IMR-90 (cell line): ENCODE data around the gene DCAF10. TPM values are rescaled to one million over a fixed set of nuclear protein-coding genes. Genes with fewer than 3 reads are reported as not detected.

Experiments used
- ATAC-seq: fragments of 200-7000 bp; cut with Tn5 transposase; 2 replicates; pipeline ENCODE4 v1.9.1; 2020; ENCODE audit warnings: low read depth, mild to moderate bottlenecking, moderate library complexity
- BruUV-seq: library from RNA; stranded (reverse); fragments of 400-500 nt; replicated peaks from 2 replicates; lab custom pipeline; 2021; lab: Mats Ljungman, UMichigan
- CTCF ChIA-PET: fragments of 300-600 bp; formaldehyde crosslinking; extraction: SDS; loops from one replicate; lab custom pipeline; 2021; ENCODE audit warnings: antibody characterized with exemption; lab: Yijun Ruan, JAX
- POLR2A ChIA-PET: fragments of 300-600 bp; sonication (Branson Sonifier 250); formaldehyde crosslinking; loops from one replicate; lab custom pipeline; 2022; ENCODE audit warnings: antibody characterized with exemption; ENCODE audit not compliant: unreplicated experiment; lab: Charles Lee
- DNase-seq: peaks from one replicate; pipeline ENCODE4 v3.0.0; 2013
- H2AFZ ChIP-seq: replicated peaks from 2 replicates; pipeline ENCODE3; 2013; ENCODE audit warnings: low read length, mild to moderate bottlenecking; ENCODE audit not compliant: poor library complexity
- H2AK5ac ChIP-seq: 2 replicates; pipeline ENCODE4 v1.6.1; 2013; ENCODE audit warnings: low read depth, low read length, inconsistent platforms
- H2AK9ac ChIP-seq: replicated peaks from 2 replicates; pipeline ENCODE3; 2013; ENCODE audit warnings: mild to moderate bottlenecking, low read depth, low read length, moderate library complexity; ENCODE audit not compliant: poor library complexity
- H2BK120ac ChIP-seq: 2 replicates; pipeline ENCODE4 v1.6.1; 2013; ENCODE audit warnings: low read depth, low read length, inconsistent platforms
- H2BK15ac ChIP-seq: 3 replicates; pipeline ENCODE4 v1.6.1; 2013; ENCODE audit warnings: low read depth, low read length, inconsistent platforms
- H2BK20ac ChIP-seq: 2 replicates; pipeline ENCODE4 v1.6.1; 2013; ENCODE audit warnings: low read depth, mild to moderate bottlenecking, inconsistent platforms, low read length, moderate library complexity
- H2BK5ac ChIP-seq: 2 replicates; pipeline ENCODE4 v1.6.1; 2013; ENCODE audit warnings: mild to moderate bottlenecking, low read depth, low read length, inconsistent platforms; ENCODE audit not compliant: poor library complexity, severe bottlenecking
- H3K14ac ChIP-seq: replicated peaks from 2 replicates; pipeline ENCODE4 v1.6.1; 2013; ENCODE audit warnings: low read depth, low read length, inconsistent platforms
- H3K18ac ChIP-seq: 2 replicates; pipeline ENCODE4 v1.6.1; 2013; ENCODE audit warnings: low read depth, low read length, control low read depth
- H3K23ac ChIP-seq: 2 replicates; pipeline ENCODE4 v1.6.1; 2013; ENCODE audit warnings: low read depth, low read length, inconsistent platforms
- H3K27ac ChIP-seq: 2 replicates; pipeline ENCODE4 v1.5.1; 2013; ENCODE audit warnings: mild to moderate bottlenecking, control low read depth, low read length; ENCODE audit not compliant: insufficient read depth
- H3K27me3 ChIP-seq: 2 replicates; pipeline ENCODE4 v1.6.1; 2013; ENCODE audit warnings: low read length; ENCODE audit not compliant: control insufficient read depth, insufficient read depth
- H3K36me3 ChIP-seq: 2 replicates; pipeline ENCODE4 v1.6.1; 2013; ENCODE audit warnings: low read length, mixed read lengths; ENCODE audit not compliant: control insufficient read depth, insufficient read depth
- H3K4ac ChIP-seq: 2 replicates; pipeline ENCODE4 v1.6.1; 2013; ENCODE audit warnings: low read depth, low read length, inconsistent platforms
- H3K4me1 ChIP-seq: 2 replicates; pipeline ENCODE4 v1.6.1; 2013; ENCODE audit warnings: low read length, mixed read lengths; ENCODE audit not compliant: control insufficient read depth, insufficient read depth
- H3K4me2 ChIP-seq: 2 replicates; pipeline ENCODE4 v1.6.1; 2013; ENCODE audit warnings: low read depth, mild to moderate bottlenecking, control low read depth, low read length, moderate library complexity
- H3K4me3 ChIP-seq: 2 replicates; pipeline ENCODE4 v1.5.1; 2013; ENCODE audit warnings: low read depth, mild to moderate bottlenecking, control low read depth, low read length, moderate library complexity; ENCODE audit not compliant: insufficient read depth
- H3K56ac ChIP-seq: 2 replicates; pipeline ENCODE4 v1.6.1; 2013; ENCODE audit warnings: low read length, inconsistent platforms; ENCODE audit not compliant: insufficient read depth; ENCODE audit errors: extremely low read depth
- H3K79me1 ChIP-seq, 2 experiments: 2 replicates each; pipeline ENCODE4 v1.6.1; 2013; ENCODE audit warnings: low read length in 2 of 2, inconsistent platforms in 1 of 2, low read depth in 1 of 2
- H3K9ac ChIP-seq: 2 replicates; pipeline ENCODE4 v1.6.1; 2013; ENCODE audit warnings: low read depth, low read length, control low read depth
- H3K9me1 ChIP-seq: 2 replicates; pipeline ENCODE4 v1.6.1; 2013; ENCODE audit warnings: low read length, inconsistent platforms; ENCODE audit not compliant: insufficient read depth
- H3K9me3 ChIP-seq: 2 replicates; pipeline ENCODE4 v1.6.1; 2013; ENCODE audit warnings: low read length; ENCODE audit not compliant: control insufficient read depth, insufficient read depth
- H4K20me1 ChIP-seq: 2 replicates; pipeline ENCODE4 v1.6.1; 2013; ENCODE audit warnings: low read length, inconsistent platforms; ENCODE audit not compliant: insufficient read depth
- H4K5ac ChIP-seq: 2 replicates; pipeline ENCODE4 v1.6.1; 2013; ENCODE audit warnings: mild to moderate bottlenecking, low read depth, low read length, control low read depth
- H4K8ac ChIP-seq, 2 experiments: 2 replicates each; pipeline ENCODE4 v1.6.1; 2013; ENCODE audit warnings: low read depth in 2 of 2, low read length in 2 of 2, control low read depth in 1 of 2, inconsistent platforms in 1 of 2
- H4K91ac ChIP-seq: 2 replicates; pipeline ENCODE4 v1.6.1; 2013; ENCODE audit warnings: low read depth, low read length, inconsistent platforms; ENCODE audit not compliant: insufficient read depth
- CEBPB ChIP-seq: IDR thresholded peaks from 2 replicates; pipeline ENCODE4 v1.6.1; 2012; ENCODE audit warnings: low read depth, low read length, improper control_type of control experiment
- ELK1 ChIP-seq: fragments of 150-350 bp; IDR thresholded peaks from 2 replicates; pipeline ENCODE4 v1.6.1; 2016; ENCODE audit warnings: low read depth, mild to moderate bottlenecking, low read length, moderate library complexity, borderline replicate concordance
- WGBS, 2 experiments: methylation state at CpG; one replicate each; pipeline versions ENCODE4 v1.1.5 to v1.1.7; 2013; ENCODE audit warnings: missing lambda C conversion rate in 2 of 2; ENCODE audit not compliant: insufficient read length in 1 of 2; ENCODE audit errors: extremely low coverage in 2 of 2; 5-methylcytosine and 5-hydroxymethylcytosine counted together
- dilution Hi-C: fragments of 300-500 bp; cut with HindIII; formaldehyde crosslinking; loops from one replicate; pipeline ENCODE4 v1.14.3; 2018; ENCODE audit warnings: low sequenced_read_pairs; ENCODE audit not compliant: unreplicated experiment
- in situ Hi-C: fragments of 300-500 bp; cut with MboI; formaldehyde crosslinking; loops from 3 replicates; pipeline ENCODE4 v1.14.3; 2019; ENCODE audit warnings: low sequenced_read_pairs, inconsistent platforms, mixed read lengths
- intact Hi-C: fragments of 100-400 bp; cut with micrococcal nuclease; formaldehyde crosslinking; loops from 2 replicates; pipeline ENCODE4 v1.10.0; 2022
- polyA plus RNA-seq, 3 experiments: library from polyadenylated mRNA; depleted of rRNA; stranded (reverse); fragments of >200 nt; gene quantifications; 2 replicates each; pipeline ENCODE4 v1.2.3, GENCODE V29; 2012; ENCODE audit warnings: low replicate concordance in 1 of 3
- total RNA-seq: library from RNA; depleted of rRNA; stranded (reverse); fragments of >200 nt; gene quantifications from 2 replicates; pipeline ENCODE4 v1.2.3, GENCODE V29; 2012

DCAF10 gene
- total and polyA plus RNA-seq, 2 of the 4 experiments (the other 2 are of a cell fraction): 17.1 to 19.4 TPM

- Histone ChIP-seq H3K4ac (no peak overlapping the region), H3K14ac (no peak overlapping the region), H3K9me1 (no peaks in the 10 kb centered on the region; the same call in 1 of the 2 replicates), H3K4me3 (no peak overlapping the region), H3K4me1 (0 out of 2 replicates have a peak, but pooled peaks cover 2% of the 10 kb centered on the region), H2BK20ac (no peak overlapping the region), H4K8ac (no peak overlapping the region), H3K79me1 (peaks cover 16 to 26% of the 10 kb centered on the region in 2 experiments; a peak in 3 of 4 replicates), H3K4me2 (no peak overlapping the region), H3K23ac (no peak overlapping the region), H3K9ac (no peak overlapping the region), H2AK9ac (no peak overlapping the region), H3K18ac (no peak overlapping the region), H3K27ac (no peak overlapping the region), H3K56ac (no peak overlapping the region), H3K36me3 (peaks cover 27% of the 10 kb centered on the region), H2AK5ac (no peak overlapping the region), H3K9me3 (no peaks in the 10 kb centered on the region), H2BK120ac (no peak overlapping the region), H4K91ac (no peak overlapping the region), H2BK15ac (no peak overlapping the region), H3K27me3 (no peaks in the 10 kb centered on the region), H2BK5ac (no peak overlapping the region), H4K20me1 (peaks cover 13% of the 10 kb centered on the region), H2AFZ (no peak overlapping the region), H4K5ac (no peak overlapping the region)
- ATAC-seq (no peak), DNase-seq (no peak)
- 100% methylated on average over 1 of the region's 8 CpGs for WGBS, 2 experiments
- dilution Hi-C loops: no loop called here
- POLR2A ChIA-PET: no interaction called here
- CTCF ChIA-PET: no interaction called here
- in situ Hi-C loops: no loop called here
- intact Hi-C loops: no loop called here
- no TSS peak for BruUV-seq
- TF ChIP-seq CEBPB (no peak), ELK1 (no peak)
These were observed 91.5 kb downstream of the DCAF10 start for GRCh38 chr9:37892063-37892462.
